ENCODE data around the gene ANKS3.

ANKS3 gene

GRCh38 chr16:4684058-4684715 lies 49.9 kb downstream of the ANKS3 start:
- no peak overlapping the region for H3K27ac Mint-ChIP-seq
- no peaks in the 10 kb centered on the region for H3K27me3 Mint-ChIP-seq
- H3K4me3 Mint-ChIP-seq: no peak overlapping the region
- H3K36me3 Mint-ChIP-seq (ENCODE audit: low read depth): peaks cover 99% of the 10 kb centered on the region
- no peaks in the 10 kb centered on the region for H3K9me3 Mint-ChIP-seq
- H3K4me1 Mint-ChIP-seq (ENCODE audit: low read depth): peaks cover 68% of the 10 kb centered on the region
- intact Hi-C loops (cut with micrococcal nuclease): loop anchor here (5.0 kb wide), 1 partner anchor 177 kb away; no protein-coding TSS in a partner anchor

- H3K4me1 Mint-ChIP-seq (ENCODE audit: low read depth): peaks cover 67% of the 10 kb centered on the region
- intact Hi-C loops (cut with micrococcal nuclease): loop anchor here (5.0 kb wide), 1 partner anchor 176 kb away; no protein-coding TSS in a partner anchor
- H3K27me3 Mint-ChIP-seq: no peaks in the 10 kb centered on the region
- H3K9me3 Mint-ChIP-seq: no peaks in the 10 kb centered on the region
- H3K27ac Mint-ChIP-seq: peak overlapping the region; percentile 64
- H3K4me3 Mint-ChIP-seq: no peak overlapping the region
- peaks cover 99% of the 10 kb centered on the region for H3K36me3 Mint-ChIP-seq (ENCODE audit: low read depth)
Observed at GRCh38 chr16:4683255-4684057, 50.6 kb downstream of the ANKS3 start.

- no peaks in the 10 kb centered on the region for H3K27me3 Mint-ChIP-seq
- peak overlapping the region; percentile 45 for H3K4me3 Mint-ChIP-seq
- H3K36me3 Mint-ChIP-seq (ENCODE audit: low read depth): peaks cover 99% of the 10 kb centered on the region
- intact Hi-C loops (cut with micrococcal nuclease): loop anchor here (5.0 kb wide), 1 partner anchor 175 kb away; no protein-coding TSS in a partner anchor
- no peaks in the 10 kb centered on the region for H3K9me3 Mint-ChIP-seq
- peaks cover 66% of the 10 kb centered on the region for H3K4me1 Mint-ChIP-seq (ENCODE audit: low read depth)
- H3K27ac Mint-ChIP-seq: peak overlapping the region; percentile 64
Observed at GRCh38 chr16:4682616-4683254, 51.3 kb downstream of the ANKS3 start.

- H3K27me3 Mint-ChIP-seq: no peaks in the 10 kb centered on the region
- H3K4me1 Mint-ChIP-seq (ENCODE audit: low read depth): peaks cover 60% of the 10 kb centered on the region
- intact Hi-C loops (cut with micrococcal nuclease): loop anchor here (5.0 kb wide), 1 partner anchor 175 kb away; no protein-coding TSS in a partner anchor
- H3K36me3 Mint-ChIP-seq (ENCODE audit: low read depth): peaks cover 99% of the 10 kb centered on the region
- peak overlapping the region; percentile 64 for H3K27ac Mint-ChIP-seq
- peak overlapping the region; percentile 45 for H3K4me3 Mint-ChIP-seq
- H3K9me3 Mint-ChIP-seq: no peaks in the 10 kb centered on the region
Observed at GRCh38 chr16:4682084-4682591, 51.9 kb downstream of the ANKS3 start.

DNA sequence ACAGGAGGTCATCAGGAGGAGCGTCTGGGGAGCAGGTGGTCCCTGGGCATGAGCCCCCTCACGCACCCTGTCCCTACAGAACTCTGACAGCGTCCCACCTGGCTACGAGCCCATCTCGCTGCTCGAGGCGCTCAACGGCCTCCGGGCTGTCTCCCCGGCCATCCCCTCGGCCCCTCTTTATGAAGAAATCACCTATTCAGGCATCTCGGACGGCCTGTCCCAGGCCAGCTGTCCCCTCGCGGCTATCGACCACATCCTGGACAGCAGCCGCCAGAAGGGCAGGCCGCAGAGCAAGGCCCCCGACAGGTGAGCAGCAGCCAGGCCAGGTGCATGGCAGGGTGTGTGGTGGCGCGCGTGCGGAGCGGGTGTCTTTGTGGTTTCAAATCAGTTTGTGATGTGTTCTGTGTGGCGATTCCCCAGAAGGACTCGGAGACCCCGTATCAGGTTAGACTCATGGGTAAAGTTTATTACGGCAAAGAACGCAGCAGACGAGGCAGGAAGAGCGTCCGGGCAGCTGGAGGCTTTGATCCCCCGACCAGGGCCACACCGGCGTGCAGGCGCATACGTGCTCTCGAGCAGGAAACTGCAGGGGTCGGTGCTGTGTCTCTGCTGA lies 52.5 kb downstream of the ANKS3 start:
- peak overlapping the region; percentile 74 for H3K4me3 Mint-ChIP-seq
- peaks cover 99% of the 10 kb centered on the region for H3K36me3 Mint-ChIP-seq (ENCODE audit: low read depth)

GRCh38 chr16:4680673-4681470 lies 53.2 kb downstream of the ANKS3 start:
- Mint-ChIP-seq H3K9me3 (no peaks in the 10 kb centered on the region), H3K4me1 (ENCODE audit: low read depth) (peaks cover 66% of the 10 kb centered on the region), H3K27ac (peak overlapping the region; percentile 64), H3K36me3 (ENCODE audit: low read depth) (peaks cover 99% of the 10 kb centered on the region), H3K27me3 (no peaks in the 10 kb centered on the region), H3K4me3 (peak overlapping the region; percentile 74)
- intact Hi-C loops (cut with micrococcal nuclease): loop anchor here (1.0 to 5.0 kb wide), 3 partner anchors 16 to 174 kb away; partner anchors contain the start of gene MGRN1

More for the DNA sequence above, 52.5 kb downstream of the ANKS3 start:
- intact Hi-C loops (cut with micrococcal nuclease): loop anchor here (2.0 to 5.0 kb wide), 2 partner anchors 17 to 174 kb away; no protein-coding TSS in a partner anchor
- Mint-ChIP-seq H3K4me1 (ENCODE audit: low read depth) (peaks cover 64% of the 10 kb centered on the region), H3K9me3 (no peaks in the 10 kb centered on the region), H3K27me3 (no peaks in the 10 kb centered on the region), H3K27ac (peak overlapping the region; percentile 64)

- peak overlapping the region; percentile 64 for H3K27ac Mint-ChIP-seq
- no peaks in the 10 kb centered on the region for H3K9me3 Mint-ChIP-seq
Observed at GRCh38 chr16:4679850-4680636, 54.0 kb downstream of the ANKS3 start.

GRCh38 chr16:4679156-4679849 lies 54.8 kb downstream of the ANKS3 start:
- peak overlapping the region; percentile 74 for H3K4me3 Mint-ChIP-seq
- intact Hi-C loops (cut with micrococcal nuclease): no loop called here
- H3K36me3 Mint-ChIP-seq (ENCODE audit: low read depth): peaks cover 93% of the 10 kb centered on the region
- H3K27me3 Mint-ChIP-seq: no peaks in the 10 kb centered on the region
- peaks cover 72% of the 10 kb centered on the region for H3K4me1 Mint-ChIP-seq (ENCODE audit: low read depth)
- H3K27ac Mint-ChIP-seq: peak overlapping the region; percentile 64
- H3K9me3 Mint-ChIP-seq: no peaks in the 10 kb centered on the region

More at GRCh38 chr16:4679850-4680636, 54.0 kb downstream of the ANKS3 start:
- Mint-ChIP-seq H3K4me3 (peak overlapping the region; percentile 74), H3K4me1 (ENCODE audit: low read depth) (peaks cover 72% of the 10 kb centered on the region), H3K27me3 (no peaks in the 10 kb centered on the region), H3K36me3 (ENCODE audit: low read depth) (peaks cover 99% of the 10 kb centered on the region)
- intact Hi-C loops (cut with micrococcal nuclease): loop anchor here (1.0 to 5.0 kb wide), 3 partner anchors 15 to 173 kb away; partner anchors contain the start of gene MGRN1

DNA sequence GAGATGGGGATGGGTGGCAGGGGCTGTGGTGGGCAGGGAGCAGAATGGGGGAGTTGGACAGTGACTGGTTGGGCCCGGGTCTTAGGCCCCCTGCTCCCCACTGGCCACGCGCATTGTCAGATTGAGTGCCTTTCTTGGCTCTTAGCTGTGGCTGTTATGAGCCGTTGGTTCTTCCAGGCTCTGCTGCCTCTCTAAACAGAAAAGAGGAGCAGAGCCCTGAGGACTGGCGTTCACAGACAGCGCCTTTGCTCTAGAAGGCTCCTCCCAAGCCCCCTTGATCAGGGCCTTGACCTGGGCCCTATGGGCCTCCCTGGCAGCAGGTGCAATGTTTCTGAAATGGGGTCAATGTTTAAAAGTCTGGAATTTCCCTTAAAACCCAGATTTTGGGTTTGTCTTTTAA lies 55.5 kb downstream of the ANKS3 start:
- H3K4me1 Mint-ChIP-seq (ENCODE audit: low read depth): peaks cover 74% of the 10 kb centered on the region
- H3K4me3 Mint-ChIP-seq: peak overlapping the region; percentile 30
- intact Hi-C loops (cut with micrococcal nuclease): no loop called here
- no peaks in the 10 kb centered on the region for H3K9me3 Mint-ChIP-seq
- peak overlapping the region; percentile 64 for H3K27ac Mint-ChIP-seq
- H3K36me3 Mint-ChIP-seq (ENCODE audit: low read depth): peaks cover 86% of the 10 kb centered on the region
- H3K27me3 Mint-ChIP-seq: no peaks in the 10 kb centered on the region

- no peak overlapping the region for H3K4me3 Mint-ChIP-seq
- peak overlapping the region; percentile 64 for H3K27ac Mint-ChIP-seq
- no peaks in the 10 kb centered on the region for H3K9me3 Mint-ChIP-seq
- intact Hi-C loops (cut with micrococcal nuclease): no loop called here
- peaks cover 72% of the 10 kb centered on the region for H3K4me1 Mint-ChIP-seq (ENCODE audit: low read depth)
- H3K27me3 Mint-ChIP-seq: no peaks in the 10 kb centered on the region
- peaks cover 80% of the 10 kb centered on the region for H3K36me3 Mint-ChIP-seq (ENCODE audit: low read depth)
Observed at GRCh38 chr16:4677994-4678393, 56.1 kb downstream of the ANKS3 start.

- Mint-ChIP-seq H3K4me1 (ENCODE audit: low read depth) (peaks cover 66% of the 10 kb centered on the region), H3K36me3 (ENCODE audit: low read depth) (peaks cover 74% of the 10 kb centered on the region), H3K27ac (peak overlapping the region; percentile 70), H3K4me3 (no peak overlapping the region), H3K9me3 (no peaks in the 10 kb centered on the region), H3K27me3 (no peaks in the 10 kb centered on the region)
- intact Hi-C loops (cut with micrococcal nuclease): no loop called here
Observed at GRCh38 chr16:4677390-4677789, 56.7 kb downstream of the ANKS3 start.

GRCh38 chr16:4676831-4677230 lies 57.2 kb downstream of the ANKS3 start:
- Mint-ChIP-seq H3K36me3 (ENCODE audit: low read depth) (peaks cover 68% of the 10 kb centered on the region), H3K27ac (peak overlapping the region; percentile 70), H3K4me3 (peak overlapping the region; percentile 18), H3K9me3 (no peaks in the 10 kb centered on the region), H3K4me1 (ENCODE audit: low read depth) (peaks cover 60% of the 10 kb centered on the region), H3K27me3 (no peaks in the 10 kb centered on the region)
- intact Hi-C loops (cut with micrococcal nuclease): no loop called here

All from dendritic cell treated with granulocyte-macrophage colony-stimulating factor and Interleukin-4, amounts not matched to agents 40 ng/mL and 50 ng/mL, for 4 days (primary cell).